Amygdala (tissue), 56 donors: Measurements from ENCODE around the gene CRBN.
A peak's percentile ranks its signal among the peaks of the same experiment; 100 is the strongest.

Source experiments
- DNase-seq, 56 donors: peaks; one replicate each; lab custom pipeline; 2025; lab: John Stamatoyannopoulos, UW

The CRBN gene

DNA sequence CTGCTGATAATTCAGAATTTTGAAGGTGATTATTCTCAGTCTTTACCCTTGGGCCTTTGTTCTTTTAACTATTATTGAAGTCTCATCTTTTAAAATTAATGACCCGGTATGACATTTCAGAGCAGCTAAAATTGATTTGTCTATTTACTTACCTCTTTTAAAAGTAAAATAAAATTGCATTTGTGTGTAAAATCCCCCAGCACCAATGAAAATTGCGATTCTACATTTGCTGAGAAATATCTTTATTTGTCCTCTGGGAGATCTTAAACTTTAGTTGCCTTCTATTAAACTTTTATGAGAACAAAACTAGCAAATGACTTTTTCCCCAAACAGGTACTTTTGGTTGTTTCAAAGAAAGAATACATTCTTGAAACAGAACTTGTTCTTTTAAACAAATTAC lies 61.8 kb downstream of the CRBN start:
- DNase-seq: no peak

DNA sequence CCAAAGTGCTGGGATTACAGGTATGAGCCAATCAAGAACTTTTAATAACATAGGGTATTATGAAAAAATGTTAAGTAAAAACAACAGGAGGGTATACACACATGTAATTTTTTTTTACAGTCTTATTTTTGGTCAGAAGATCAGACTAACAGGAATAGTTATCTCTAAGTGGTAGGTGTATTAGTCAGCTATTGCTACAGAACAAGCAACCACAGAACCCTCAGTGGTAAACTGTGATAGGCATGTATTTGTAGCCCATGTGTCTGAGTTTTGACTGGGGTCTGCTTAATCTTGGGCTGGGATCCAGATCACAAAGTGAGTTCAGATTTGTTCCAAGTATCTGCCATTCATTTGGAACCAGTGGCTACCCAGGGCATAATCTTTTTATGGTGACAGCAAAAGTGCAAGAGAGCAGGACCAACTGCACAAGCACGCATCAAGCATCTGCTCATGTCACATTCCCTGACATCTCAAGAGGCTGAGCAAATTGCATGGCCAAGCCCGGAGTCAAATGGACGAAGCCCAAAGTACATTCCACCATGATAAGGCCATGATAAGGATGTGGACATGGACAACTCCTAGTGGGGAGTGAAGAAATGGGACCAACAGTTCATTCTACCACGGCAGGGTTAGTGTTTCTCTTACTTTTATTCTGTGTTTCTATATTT lies 66.3 kb downstream of the CRBN start:
- no peak for DNase-seq

GRCh38 chr3:3110749-3111361 lies 68.6 kb downstream of the CRBN start:
- DNase-seq: peak in 1 of 56 donors; percentile 3

DNA sequence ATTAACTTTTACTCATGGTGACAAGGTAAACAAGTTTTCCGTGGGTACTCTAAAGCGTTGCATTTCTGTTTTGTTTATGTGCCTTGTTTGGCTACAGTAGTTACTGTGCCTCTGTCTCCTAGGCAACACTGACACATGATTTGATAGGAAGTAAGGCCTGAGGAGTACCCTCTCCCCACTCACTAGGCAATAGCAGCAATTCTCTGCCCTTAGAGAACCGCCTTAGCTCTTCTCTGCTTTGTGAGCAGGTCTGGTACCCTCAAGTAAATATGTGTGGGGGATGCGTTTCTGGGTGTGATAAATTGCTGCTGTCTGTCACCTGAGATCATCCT lies 69.2 kb downstream of the CRBN start, which contains the start of gene IL5RA:
TSS of gene IL5RA (minus strand) at position 76 of the 332 bp plus-strand sequence. CDS start 5,390 bp downstream, outside the sequence.
- DNase-seq: peak in 3 of 56 donors; percentile 1 to 25 (median 20)

DNA sequence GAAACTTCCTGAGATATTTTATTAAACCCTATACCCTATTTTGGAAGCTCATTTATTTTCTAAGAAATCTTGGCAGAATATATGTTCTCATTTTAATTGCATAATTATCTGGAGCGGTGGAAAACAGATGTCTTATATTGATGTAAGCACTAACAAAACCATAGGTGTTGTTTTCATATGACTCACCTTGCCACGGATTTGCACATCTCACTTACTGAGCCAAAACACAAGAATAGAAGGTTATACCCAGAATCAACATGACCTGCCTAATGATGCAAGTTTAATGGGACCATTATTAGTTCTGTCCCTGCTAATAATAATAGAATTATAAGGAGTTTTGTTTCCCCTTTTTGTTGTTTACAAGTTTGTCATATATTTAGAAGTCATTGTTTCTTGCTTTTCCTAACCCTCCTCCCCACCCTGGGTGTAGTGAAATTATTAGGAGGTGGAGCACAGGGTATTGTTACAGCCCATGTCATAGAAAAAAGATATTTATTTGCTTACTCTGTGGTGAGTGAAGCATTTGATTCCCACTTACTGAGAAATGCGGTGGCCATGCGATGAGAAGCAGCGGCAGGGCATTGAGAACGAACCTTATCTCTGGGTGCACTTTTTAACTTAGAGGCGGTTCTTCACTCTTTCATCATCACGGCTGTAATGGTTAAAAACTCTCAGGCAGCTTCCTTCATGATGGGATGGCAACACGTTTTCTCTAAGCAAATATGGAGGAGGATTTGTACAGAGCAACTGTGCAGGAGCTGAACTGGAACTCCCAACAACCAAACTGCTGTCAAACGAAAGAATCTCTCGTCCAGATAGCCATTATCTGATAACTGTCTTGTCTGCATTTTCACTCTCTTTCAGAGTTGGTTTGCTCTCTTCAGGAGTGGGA lies 69.8 kb downstream of the CRBN start:
- no peak for DNase-seq

DNA sequence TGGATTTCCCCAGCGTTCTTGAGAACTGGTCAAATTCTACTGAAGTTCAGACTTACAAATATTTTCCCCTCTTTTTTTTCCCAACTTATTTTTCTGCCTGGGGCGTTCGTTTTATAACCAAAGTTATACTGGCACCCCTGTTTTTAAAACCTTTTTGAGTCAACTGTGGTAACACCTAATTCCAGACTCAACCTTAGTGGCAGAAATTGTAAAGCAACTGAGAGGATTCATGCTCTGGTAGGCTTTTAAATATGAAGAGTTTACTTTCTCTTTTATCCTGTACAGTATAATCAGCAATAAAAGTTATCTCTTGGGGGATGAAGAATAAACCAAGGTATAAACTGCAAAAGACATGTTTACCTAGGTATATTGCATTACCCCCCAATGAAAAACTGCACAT lies 71.6 kb downstream of the CRBN start:
- no peak for DNase-seq

GRCh38 chr3:3107181-3107580 lies 72.3 kb downstream of the CRBN start:
- DNase-seq: no peak

- DNase-seq: no peak
Observed at GRCh38 chr3:3105815-3106214, 73.7 kb downstream of the CRBN start.

DNA sequence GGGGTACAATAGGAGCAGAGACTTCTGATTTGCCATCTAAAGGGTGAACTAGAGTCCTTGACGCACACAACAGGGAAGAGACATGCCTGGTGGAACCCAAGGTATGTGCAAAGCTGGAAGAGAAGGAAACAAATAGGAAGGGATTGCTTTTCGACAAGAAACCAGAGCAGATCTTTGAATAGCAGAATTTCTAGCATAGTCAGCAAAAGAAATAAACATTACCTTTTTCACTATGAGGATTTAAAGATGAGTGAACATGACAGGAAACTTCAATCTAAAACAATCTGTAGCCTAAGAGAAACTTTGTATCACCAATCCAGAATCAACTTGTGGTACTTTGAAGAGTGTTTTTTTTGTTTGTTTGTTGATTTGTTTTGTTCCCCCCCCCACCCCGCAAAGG lies 74.2 kb downstream of the CRBN start:
- no peak for DNase-seq

DNA sequence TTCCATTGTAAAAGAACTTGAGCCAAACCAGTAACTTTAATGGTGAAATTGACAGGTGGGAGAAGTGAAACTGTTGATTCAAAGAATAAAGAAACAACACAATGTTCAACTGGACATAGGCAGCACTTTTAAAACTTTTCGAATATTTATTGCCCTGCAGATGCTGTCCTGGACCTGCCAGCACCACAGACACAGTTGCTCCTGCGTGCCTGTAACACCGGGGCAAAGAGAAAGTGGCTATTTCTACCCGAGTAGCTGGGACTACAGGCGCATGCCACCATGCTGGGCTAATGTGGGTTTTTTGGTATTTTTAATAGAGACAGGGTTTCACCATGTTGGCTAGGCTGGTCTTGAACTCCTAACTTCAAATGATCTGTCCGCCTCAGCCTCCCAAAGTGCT lies 76.7 kb downstream of the CRBN start:
- DNase-seq: no peak

DNA sequence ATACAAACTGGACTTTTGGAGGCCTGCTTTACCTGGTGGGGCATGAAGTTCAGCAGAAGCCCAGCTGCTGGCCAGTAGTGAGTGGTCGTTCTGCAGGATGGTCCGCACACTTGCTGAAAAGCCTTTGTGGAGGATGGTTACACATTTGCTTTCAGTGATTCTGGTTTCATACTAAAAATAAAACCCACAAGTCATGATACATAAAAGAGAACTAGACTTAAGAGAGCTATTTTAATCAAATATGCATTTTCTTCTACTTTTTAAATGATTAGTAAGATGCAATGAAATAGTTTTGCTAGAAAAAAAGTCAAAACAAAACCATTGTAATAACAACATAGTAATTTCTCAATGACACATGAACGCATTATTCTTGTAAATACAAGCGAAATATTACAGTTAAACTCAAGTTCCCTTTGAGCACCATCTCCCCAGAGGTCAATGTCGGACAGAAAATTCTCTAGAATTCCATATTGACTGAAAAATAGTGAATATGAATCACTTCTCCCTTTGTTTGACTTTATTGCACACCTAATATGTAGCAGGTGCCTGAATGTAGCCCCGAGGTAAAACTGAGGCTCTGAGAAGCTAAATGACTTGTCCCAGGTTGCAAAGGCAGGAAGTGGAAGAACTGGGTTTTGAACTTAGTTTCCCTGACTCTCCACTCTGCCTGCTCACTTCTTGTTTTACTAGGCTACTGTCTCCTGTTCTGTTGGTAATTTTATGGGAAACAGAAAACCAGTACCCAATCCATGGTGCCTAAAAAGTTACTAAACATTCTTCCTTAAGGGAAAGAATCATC lies 77.6 kb downstream of the CRBN start:
- no peak for DNase-seq
